NT2/D1 (cell line): Measurements from ENCODE around the gene IRAG1.

Source experiments
- SUZ12 ChIP-seq: IDR thresholded peaks from 2 replicates; pipeline ENCODE4 v1.6.1; 2011; ENCODE audit not compliant: insufficient read length, insufficient read depth; ENCODE audit errors: extremely low read depth
- YY1 ChIP-seq: IDR thresholded peaks from 2 replicates; pipeline ENCODE4 v1.6.1; 2011; ENCODE audit not compliant: insufficient read length, insufficient read depth
- ZNF274 ChIP-seq: IDR thresholded peaks from 2 replicates; pipeline ENCODE4 v1.6.1; 2011; ENCODE audit warnings: mild to moderate bottlenecking, low read depth, low read length

DNA sequence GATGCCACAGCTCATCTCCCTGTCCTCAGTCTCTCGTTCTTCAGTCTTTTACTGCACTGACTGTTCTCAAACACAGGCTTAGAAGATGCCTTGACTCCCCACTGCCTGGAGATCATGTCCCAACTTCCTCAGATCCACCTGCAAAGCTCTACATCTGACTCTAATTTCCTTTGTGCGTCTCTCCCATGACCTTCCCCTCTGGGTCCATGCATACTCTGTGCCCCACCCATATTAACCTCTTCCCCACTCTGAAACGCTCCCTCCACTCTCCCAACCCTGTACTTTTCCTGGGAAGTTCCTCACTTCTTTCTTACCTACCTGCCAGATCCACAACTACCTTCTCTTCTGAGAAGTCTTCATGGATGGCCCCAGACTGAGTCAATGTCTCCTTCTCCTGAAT is 16.6 kb downstream of the IRAG1 start:
- no peak for TF ChIP-seq ZNF274
- no peak for TF ChIP-seq SUZ12
- TF ChIP-seq YY1: no peak
